ENCODE measurements around the gene ZFYVE16.
"Not testable (repeated sequence)": the region's sequence is repeated elsewhere in the genome, so short reads cannot be mapped to it uniquely, and the experiment has no call there.

Gene ZFYVE16

DNA sequence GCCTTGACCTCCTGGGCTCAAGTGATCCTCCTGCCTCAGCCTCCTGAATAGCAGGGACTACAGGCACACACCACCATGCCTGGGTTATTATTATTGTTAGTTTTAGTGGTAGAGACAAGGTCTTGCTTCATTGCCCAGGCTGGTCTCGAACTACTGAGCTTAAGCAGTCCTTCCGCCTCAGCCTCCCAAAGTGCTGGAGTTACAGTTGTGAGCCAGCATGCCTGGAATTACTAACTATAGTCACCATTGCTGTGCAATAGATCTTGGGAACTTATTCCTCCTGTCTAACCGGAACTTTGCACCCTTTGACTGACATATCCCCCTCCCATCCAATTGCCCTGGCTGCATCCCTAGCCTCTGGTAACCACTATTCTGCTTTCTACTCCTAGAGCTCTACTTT lies 83.4 kb downstream of the ZFYVE16 start:
- no peak for DNase-seq

DNA sequence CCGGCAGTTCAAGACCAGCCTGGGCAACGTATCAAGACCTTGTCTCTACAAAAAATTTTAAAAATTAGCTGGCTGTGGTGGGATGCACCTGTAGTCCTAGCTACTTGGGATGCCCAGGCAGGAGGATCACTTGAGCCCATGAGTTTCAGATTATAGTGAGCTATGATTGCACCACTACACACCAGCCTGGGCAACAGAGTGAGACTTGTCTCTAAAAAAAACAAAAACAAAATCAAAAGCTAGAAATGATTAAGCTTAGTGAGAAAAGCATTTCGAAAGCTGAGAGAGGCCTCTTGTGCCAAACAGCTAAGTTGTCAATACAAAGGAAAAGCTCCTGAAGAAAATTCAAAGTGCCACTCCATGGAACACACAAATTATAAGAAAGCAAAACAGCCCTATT lies 84.9 kb downstream of the ZFYVE16 start:
- DNase-seq, result no peak

DNA sequence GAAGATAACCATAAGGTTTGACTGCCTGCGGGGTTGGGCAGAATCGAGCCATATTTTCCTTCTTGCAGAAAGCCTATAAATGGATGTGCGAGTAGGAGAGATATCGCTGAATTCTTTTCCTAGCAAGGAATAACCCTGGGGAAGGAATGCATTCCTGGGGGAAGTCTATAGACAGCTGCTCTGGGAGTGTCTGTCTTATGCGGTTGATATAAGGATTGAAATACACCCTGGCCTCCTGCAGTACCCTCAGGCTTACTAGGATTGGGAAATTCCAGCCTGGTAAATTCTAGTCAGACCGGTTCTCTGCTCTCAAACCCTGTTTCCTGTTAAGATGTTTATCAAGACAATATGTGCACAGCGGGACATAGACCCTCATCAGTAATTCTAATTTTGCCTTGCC lies 85.6 kb downstream of the ZFYVE16 start:
- DNase-seq, result not testable (repeated sequence)

DNA sequence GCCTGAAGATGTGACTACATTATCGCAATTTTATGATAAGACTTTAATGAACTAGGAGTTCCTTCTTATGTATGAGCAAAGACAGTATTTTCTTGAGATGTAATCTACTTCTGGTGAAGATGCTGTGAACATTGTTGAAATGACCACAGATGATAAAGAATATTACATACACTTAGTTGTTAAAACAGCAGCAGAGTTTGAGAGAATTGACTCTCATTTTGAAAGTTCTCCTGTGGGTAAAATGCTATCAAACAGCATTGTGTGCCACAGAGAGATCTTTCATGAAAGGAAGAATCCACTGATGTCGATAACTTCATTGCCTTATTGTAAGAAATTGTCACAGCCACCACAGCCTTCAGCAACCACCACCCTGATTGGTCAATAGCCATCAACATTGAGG lies 88.0 kb downstream of the ZFYVE16 start:
- DNase-seq, result no peak

DNA sequence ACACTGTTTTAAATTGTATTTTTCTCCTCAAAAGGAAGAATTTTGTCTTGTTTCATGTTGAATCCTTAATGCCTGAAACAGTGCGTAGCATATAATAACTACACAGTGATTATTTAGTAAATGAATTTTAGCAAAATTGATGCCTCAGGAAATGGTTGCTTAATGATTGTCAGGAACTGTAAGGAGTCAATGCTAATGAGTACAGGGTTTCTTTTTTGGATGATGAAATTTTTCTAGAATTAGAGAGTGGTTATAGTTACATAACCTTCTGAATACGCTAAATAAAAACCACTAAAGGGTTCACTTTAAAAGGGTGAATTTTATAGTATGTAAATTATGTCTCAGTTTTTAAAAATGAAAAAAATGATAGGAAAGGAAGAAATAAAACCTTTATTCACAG lies 94.9 kb downstream of the ZFYVE16 start:
- DNase-seq, result no peak

DNA sequence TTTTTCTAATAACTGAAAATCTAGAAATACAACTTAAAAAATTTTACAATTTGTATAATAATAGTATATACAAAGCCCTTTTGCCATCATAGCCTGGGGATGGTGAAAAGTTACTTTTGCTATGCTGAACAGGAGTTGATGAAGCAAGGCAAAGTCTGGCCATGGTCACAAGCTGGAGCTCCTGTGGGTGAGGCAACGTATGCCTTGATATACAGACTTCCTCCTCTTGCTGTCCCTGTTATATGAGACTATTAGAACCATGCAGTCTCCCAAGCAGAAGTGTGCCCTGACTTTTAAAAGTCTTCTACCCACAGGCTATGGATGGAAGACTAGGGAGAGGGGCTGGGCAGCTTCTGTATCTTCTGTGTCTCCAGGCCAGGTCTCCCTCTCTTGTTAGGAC lies 95.8 kb downstream of the ZFYVE16 start:
- no peak for DNase-seq

DNA sequence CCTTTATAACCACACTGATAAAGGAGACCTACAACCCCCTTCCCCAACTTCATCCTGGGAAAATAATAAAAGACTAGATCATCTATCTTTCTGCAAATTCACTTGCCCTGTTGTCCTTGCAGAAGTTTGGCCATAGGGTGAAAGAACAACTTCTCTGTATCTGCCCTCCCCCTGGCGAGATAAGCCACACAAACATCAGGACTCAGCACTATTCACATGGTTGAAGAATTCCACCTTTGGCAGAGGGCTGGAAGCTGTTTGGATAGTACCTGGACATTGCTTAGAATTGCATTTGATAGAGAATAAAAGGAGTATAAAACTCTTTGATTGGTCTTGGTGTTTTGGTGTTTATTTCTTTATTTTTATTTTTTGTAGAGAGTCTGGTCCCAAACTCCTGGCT lies 97.0 kb downstream of the ZFYVE16 start:
- DNase-seq, result no peak

DNA sequence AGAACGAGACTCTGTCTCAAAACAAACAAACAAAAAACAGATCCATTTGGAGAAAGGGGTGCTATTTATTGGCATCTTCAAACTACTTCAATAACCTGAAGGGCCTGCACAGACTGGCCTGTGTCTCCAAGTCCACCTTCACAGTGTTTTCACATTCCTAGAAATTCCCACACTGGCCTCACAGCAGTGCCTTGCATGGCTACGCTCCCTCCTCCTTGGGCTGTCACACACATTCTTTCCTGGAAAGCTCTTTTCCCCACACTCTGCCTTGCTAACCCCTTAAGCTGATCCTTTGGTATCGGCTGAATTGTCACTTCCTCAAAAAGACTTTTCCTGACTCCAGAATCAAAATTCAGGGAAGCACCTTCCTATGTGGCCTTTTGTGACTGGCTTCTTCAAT lies 99.8 kb downstream of the ZFYVE16 start:
- DNase-seq, result no peak

DNA sequence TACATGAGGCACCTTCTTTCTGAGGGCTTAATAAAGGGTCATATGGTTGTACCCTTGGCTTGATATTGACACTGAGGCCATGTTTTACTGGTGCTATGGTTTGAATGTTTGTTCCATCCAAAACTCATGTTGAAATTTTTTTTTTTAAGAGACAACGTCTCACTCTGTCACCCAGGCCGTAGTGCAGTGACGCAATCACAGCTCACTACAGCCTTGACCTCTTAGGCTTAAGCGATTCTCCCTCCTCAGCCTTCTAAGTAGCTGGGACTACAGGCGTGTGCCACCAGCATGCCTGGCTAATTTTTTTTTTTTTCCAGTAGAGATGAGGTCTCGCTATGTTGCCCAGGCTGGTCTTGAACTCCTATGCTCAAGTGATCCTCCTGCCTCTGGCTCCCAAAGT lies 101.0 kb downstream of the ZFYVE16 start:
- no peak for DNase-seq

DNA sequence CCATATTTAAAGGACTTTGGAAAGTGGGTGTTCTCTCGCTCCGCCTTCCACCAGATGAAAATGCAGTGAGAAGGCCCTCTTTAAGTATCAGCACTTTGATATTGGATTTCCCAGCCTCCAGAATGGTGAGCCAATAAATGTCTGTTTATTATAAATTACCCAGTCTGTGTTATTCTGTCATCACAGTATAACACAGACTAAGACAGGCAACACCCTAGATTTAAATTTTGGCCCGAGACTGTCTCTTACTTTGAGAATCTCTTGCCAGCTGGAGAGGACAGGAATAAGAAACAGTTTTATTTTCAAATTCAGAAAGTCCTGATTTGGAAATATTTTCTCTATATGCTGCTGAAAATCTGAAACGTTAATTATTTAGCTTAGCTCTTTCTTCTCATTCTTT lies 101.5 kb downstream of the ZFYVE16 start:
- no peak for DNase-seq

DNA sequence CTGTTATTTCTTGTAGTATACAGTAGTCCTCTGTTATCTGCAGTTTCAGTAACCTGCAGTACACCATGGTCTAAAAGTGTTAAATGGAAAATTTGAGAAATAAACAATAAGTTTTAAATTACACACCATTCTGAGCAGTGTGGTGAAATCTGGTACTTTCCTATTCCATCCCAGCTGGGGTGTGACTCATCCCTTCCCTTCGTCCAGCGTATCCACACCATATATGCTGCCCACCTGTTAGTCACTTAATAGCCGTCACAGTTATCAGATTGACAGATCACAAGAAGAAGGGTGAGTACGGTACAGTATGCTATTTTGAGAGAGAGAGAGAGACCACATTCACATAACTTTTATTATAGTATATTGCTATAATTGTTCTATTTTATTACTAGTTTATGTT lies 109.0 kb downstream of the ZFYVE16 start:
- DNase-seq, result no peak

Measured in GDM1 (cell line).